ENCODE results near the gene LRRC7.

DNA sequence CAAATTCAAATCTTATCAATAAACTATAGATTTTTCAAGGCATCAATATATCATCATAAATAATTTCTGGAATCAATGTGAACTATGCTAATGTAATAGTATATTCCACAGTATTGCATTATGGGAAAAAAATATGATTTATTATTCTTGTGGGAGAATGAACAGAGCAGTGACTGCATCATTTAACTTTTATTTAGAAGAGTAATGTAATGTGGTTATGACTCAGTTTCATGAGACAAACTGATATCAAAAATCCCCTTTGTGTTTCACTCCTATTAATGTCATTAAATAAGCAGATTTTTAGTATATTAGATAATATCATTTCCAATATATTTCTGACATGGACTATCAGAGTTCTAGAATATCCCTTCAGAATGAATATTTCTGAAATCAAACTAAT lies 450.0 kb downstream of the LRRC7 start:
- TF ChIP-seq, protein P1, sequence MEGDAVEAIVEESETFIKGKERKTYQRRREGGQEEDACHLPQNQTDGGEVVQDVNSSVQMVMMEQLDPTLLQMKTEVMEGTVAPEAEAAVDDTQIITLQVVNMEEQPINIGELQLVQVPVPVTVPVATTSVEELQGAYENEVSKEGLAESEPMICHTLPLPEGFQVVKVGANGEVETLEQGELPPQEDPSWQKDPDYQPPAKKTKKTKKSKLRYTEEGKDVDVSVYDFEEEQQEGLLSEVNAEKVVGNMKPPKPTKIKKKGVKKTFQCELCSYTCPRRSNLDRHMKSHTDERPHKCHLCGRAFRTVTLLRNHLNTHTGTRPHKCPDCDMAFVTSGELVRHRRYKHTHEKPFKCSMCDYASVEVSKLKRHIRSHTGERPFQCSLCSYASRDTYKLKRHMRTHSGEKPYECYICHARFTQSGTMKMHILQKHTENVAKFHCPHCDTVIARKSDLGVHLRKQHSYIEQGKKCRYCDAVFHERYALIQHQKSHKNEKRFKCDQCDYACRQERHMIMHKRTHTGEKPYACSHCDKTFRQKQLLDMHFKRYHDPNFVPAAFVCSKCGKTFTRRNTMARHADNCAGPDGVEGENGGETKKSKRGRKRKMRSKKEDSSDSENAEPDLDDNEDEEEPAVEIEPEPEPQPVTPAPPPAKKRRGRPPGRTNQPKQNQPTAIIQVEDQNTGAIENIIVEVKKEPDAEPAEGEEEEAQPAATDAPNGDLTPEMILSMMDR (IDR thresholded peaks at IDR 0.05) = no peak
- TF ChIP-seq EP300 (IDR thresholded peaks at IDR 0.05) = no peak
- TF ChIP-seq POLR2A (IDR thresholded peaks at IDR 0.05) = no peak
